ENCODE data around the gene AUTS2.

Gene AUTS2

DNA sequence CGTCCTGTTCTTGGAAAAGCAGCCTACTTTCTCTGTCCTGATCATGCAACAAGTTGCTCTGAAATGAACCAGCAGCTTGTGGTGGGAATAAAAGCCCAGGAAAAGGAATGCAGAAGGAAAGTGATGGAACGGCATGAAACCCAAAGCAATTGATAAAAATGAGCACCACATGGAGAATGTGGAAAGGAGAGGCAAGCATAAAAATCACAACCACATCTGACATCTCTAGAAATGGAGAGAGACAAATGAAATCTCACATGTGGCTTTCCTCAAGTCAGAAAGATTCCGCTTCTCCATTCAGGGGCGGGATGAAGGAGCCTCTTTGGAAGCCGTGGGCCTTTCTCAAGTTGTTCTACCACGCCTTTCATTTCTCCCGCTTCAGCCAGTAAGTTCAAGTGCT is 902.0 kb downstream of the AUTS2 start:
- no peak overlapping the region for H3K4me2 ChIP-seq (ENCODE audit: low read length)
- no peaks in the 10 kb centered on the region for H4K20me1 ChIP-seq (ENCODE audit: insufficient read depth, low read length)
- H3K79me2 ChIP-seq (ENCODE audit: insufficient read depth, low read length) = no peaks in the 10 kb centered on the region
- H3K9me2 ChIP-seq (ENCODE audit: low read depth, low read length) = no peaks in the 10 kb centered on the region
- TF ChIP-seq, protein P1, sequence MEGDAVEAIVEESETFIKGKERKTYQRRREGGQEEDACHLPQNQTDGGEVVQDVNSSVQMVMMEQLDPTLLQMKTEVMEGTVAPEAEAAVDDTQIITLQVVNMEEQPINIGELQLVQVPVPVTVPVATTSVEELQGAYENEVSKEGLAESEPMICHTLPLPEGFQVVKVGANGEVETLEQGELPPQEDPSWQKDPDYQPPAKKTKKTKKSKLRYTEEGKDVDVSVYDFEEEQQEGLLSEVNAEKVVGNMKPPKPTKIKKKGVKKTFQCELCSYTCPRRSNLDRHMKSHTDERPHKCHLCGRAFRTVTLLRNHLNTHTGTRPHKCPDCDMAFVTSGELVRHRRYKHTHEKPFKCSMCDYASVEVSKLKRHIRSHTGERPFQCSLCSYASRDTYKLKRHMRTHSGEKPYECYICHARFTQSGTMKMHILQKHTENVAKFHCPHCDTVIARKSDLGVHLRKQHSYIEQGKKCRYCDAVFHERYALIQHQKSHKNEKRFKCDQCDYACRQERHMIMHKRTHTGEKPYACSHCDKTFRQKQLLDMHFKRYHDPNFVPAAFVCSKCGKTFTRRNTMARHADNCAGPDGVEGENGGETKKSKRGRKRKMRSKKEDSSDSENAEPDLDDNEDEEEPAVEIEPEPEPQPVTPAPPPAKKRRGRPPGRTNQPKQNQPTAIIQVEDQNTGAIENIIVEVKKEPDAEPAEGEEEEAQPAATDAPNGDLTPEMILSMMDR (IDR thresholded peaks at IDR 0.05; ENCODE audit: low read length) = no peak
- no peak for TF ChIP-seq EZH2 (IDR thresholded peaks at IDR 0.05; ENCODE audit: borderline replicate concordance, low read length)
- H3K9me3 ChIP-seq (ENCODE audit: low read length) = no peaks in the 10 kb centered on the region
- no peak overlapping the region for H3K4me3 ChIP-seq (ENCODE audit: low read depth, low read length, poor library complexity, severe bottlenecking)
- H2AFZ ChIP-seq (ENCODE audit: low read length) = no peak overlapping the region
- H3F3A ChIP-seq (ENCODE audit: insufficient read depth, low read length) = no peaks in the 10 kb centered on the region
- no peaks in the 10 kb centered on the region for H3K27me3 ChIP-seq (ENCODE audit: insufficient read depth, low read length)
- no peak overlapping the region for H3K9ac ChIP-seq (ENCODE audit: low read length)
- H3K36me3 ChIP-seq (ENCODE audit: insufficient read depth, low read length) = peaks cover 13% of the 10 kb centered on the region; the same call in 1 of the 2 replicates
- no peak overlapping the region for H3K27ac ChIP-seq (ENCODE audit: low read depth, low read length, poor library complexity, severe bottlenecking)
- peaks cover 15% of the 10 kb centered on the region for H3K4me1 ChIP-seq (ENCODE audit: insufficient read depth, low read length, severe bottlenecking)

DNA sequence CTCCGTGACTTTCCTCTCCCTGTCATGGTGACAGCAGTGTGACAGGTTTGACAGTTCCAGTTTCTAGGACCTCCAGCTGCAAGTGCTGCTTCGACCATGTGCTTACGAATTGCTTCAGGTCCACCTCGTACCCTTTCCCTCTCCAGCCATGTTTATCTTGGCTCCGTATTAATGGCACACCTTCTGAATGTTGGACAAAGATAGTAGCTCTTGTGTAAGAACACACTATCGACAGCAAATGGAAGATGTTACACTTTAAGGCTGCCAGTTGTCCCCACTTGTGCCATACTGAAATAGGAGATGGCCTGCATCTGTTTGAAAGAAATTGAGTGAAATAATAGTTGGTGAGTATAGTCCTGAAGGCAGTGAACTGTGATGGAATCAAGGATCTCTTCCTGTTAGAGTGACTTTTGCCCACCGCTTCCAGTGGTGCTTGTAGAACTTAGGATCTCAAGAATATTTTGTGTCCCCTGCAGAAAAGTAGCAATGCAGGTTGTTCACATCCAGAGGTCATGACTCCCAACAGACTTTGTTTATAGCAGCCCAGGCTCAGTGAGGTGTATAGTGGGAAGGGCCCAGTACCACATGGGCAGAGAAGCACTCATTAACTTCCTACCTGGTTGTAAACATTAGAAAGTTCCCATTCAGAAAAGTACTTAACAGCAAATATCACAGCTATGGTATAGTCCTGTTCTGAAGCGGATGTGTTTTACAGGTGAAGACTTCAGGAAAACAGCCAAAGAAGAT is 904.0 kb downstream of the AUTS2 start:
- no peaks in the 10 kb centered on the region for H3K79me2 ChIP-seq (ENCODE audit: insufficient read depth, low read length)
- no peak overlapping the region for H3K27ac ChIP-seq (ENCODE audit: low read depth, low read length, poor library complexity, severe bottlenecking)
- H4K20me1 ChIP-seq (ENCODE audit: insufficient read depth, low read length) = no peaks in the 10 kb centered on the region
- H3K36me3 ChIP-seq (ENCODE audit: insufficient read depth, low read length) = peaks cover 7% of the 10 kb centered on the region; the same call in 1 of the 2 replicates
- TF ChIP-seq, protein P1 (IDR thresholded peaks at IDR 0.05; ENCODE audit: low read length) = no peak
- TF ChIP-seq EZH2 (IDR thresholded peaks at IDR 0.05; ENCODE audit: borderline replicate concordance, low read length) = no peak
- no peak overlapping the region for H3K9ac ChIP-seq (ENCODE audit: low read length)
- H3F3A ChIP-seq (ENCODE audit: insufficient read depth, low read length) = no peaks in the 10 kb centered on the region
- H3K27me3 ChIP-seq (ENCODE audit: insufficient read depth, low read length) = no peaks in the 10 kb centered on the region
- H3K9me3 ChIP-seq (ENCODE audit: low read length) = no peaks in the 10 kb centered on the region
- no peak overlapping the region for H3K4me3 ChIP-seq (ENCODE audit: low read depth, low read length, poor library complexity, severe bottlenecking)
- peaks cover 18% of the 10 kb centered on the region for H3K4me1 ChIP-seq (ENCODE audit: insufficient read depth, low read length, severe bottlenecking)
- no peaks in the 10 kb centered on the region for H3K9me2 ChIP-seq (ENCODE audit: low read depth, low read length)
- no peak overlapping the region for H3K4me2 ChIP-seq (ENCODE audit: low read length)
- H2AFZ ChIP-seq (ENCODE audit: low read length) = no peak overlapping the region

DNA sequence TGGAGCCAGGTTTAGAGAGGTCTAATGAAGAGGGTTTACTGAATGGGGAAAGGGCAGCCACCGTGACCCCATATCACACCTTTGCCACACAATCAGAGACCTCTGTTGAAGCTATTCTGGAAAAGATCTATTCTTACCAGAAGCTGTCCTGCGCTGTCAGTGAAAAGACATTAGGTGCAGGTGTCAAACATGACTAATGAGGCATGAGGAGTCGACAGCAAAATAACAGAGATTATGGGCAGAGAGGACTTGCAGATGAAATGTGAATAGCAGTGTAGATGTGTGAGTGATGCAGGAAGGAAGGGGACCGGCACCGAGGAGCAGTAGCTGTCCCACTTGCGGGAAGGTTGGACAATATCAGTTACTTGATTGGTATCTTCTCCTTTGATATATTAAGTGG is 906.0 kb downstream of the AUTS2 start:
- Histone ChIP-seq H4K20me1 (ENCODE audit: insufficient read depth, low read length) (no peaks in the 10 kb centered on the region), H2AFZ (ENCODE audit: low read length) (no peak overlapping the region), H3F3A (ENCODE audit: insufficient read depth, low read length) (no peaks in the 10 kb centered on the region), H3K9ac (ENCODE audit: low read length) (no peak overlapping the region), H3K79me2 (ENCODE audit: insufficient read depth, low read length) (no peaks in the 10 kb centered on the region), H3K4me1 (ENCODE audit: insufficient read depth, low read length, severe bottlenecking) (peaks cover 18% of the 10 kb centered on the region), H3K27ac (ENCODE audit: low read depth, low read length, poor library complexity, severe bottlenecking) (no peak overlapping the region), H3K4me3 (ENCODE audit: low read depth, low read length, poor library complexity, severe bottlenecking) (no peak overlapping the region), H3K9me2 (ENCODE audit: low read depth, low read length) (no peaks in the 10 kb centered on the region), H3K27me3 (ENCODE audit: insufficient read depth, low read length) (no peaks in the 10 kb centered on the region), H3K36me3 (ENCODE audit: insufficient read depth, low read length) (peaks cover 7% of the 10 kb centered on the region; the same call in 1 of the 2 replicates), H3K9me3 (ENCODE audit: low read length) (no peaks in the 10 kb centered on the region), H3K4me2 (ENCODE audit: low read length) (no peak overlapping the region)
- TF ChIP-seq, protein P1 (IDR thresholded peaks at IDR 0.05; ENCODE audit: low read length) = no peak
- TF ChIP-seq EZH2 (IDR thresholded peaks at IDR 0.05; ENCODE audit: borderline replicate concordance, low read length) = no peak

Measured in OCI-LY1 (cell line).